ENCODE results near the gene C2orf81. TPM values are rescaled to one million over a fixed set of nuclear protein-coding genes. Genes with fewer than 3 reads are reported as not detected.
A peak's percentile ranks its signal among the peaks of the same experiment; 100 is the strongest.

The C2orf81 gene
- total RNA-seq, 1 experiment from 2014 or later = 2.9 TPM

GRCh38 chr2:74438248-74438647 is 16.8 kb upstream of the C2orf81 start (continued):
- TF ChIP-seq, protein P1, sequence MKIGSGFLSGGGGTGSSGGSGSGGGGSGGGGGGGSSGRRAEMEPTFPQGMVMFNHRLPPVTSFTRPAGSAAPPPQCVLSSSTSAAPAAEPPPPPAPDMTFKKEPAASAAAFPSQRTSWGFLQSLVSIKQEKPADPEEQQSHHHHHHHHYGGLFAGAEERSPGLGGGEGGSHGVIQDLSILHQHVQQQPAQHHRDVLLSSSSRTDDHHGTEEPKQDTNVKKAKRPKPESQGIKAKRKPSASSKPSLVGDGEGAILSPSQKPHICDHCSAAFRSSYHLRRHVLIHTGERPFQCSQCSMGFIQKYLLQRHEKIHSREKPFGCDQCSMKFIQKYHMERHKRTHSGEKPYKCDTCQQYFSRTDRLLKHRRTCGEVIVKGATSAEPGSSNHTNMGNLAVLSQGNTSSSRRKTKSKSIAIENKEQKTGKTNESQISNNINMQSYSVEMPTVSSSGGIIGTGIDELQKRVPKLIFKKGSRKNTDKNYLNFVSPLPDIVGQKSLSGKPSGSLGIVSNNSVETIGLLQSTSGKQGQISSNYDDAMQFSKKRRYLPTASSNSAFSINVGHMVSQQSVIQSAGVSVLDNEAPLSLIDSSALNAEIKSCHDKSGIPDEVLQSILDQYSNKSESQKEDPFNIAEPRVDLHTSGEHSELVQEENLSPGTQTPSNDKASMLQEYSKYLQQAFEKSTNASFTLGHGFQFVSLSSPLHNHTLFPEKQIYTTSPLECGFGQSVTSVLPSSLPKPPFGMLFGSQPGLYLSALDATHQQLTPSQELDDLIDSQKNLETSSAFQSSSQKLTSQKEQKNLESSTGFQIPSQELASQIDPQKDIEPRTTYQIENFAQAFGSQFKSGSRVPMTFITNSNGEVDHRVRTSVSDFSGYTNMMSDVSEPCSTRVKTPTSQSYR (CRISPR knock-in tag; IDR thresholded peaks at IDR 0.05) = no peak
- no peak for TF ChIP-seq MXD4 (CRISPR knock-in tag; IDR thresholded peaks at IDR 0.05; ENCODE audit: borderline replicate concordance)

GRCh38 chr2:74436848-74437695 is 15.7 kb upstream of the C2orf81 start:
- ATAC-seq (no peak), DNase-seq (ENCODE audit: low spot score) (no peak)
- Mint-ChIP-seq H3K27me3 (ENCODE audit: low read depth) (no peaks in the 10 kb centered on the region; the same call in 1 of the 2 replicates), H3K4me1 (peaks cover 30% of the 10 kb centered on the region), H3K27ac (peak overlapping the region; percentile 66), H3K4me3 (peak overlapping the region; percentile 1), H3K36me3 (peaks cover 21% of the 10 kb centered on the region), H3K9me3 (no peaks in the 10 kb centered on the region)
- ChIA-PET POLR2A (no interaction called here), CTCF (interaction anchor here (0.9 kb wide), 1 partner anchor 103 kb away, joined by 4 read pairs; no protein-coding TSS in a partner anchor)
- TF ChIP-seq ZNF396 (CRISPR knock-in tag; IDR thresholded peaks at IDR 0.05; ENCODE audit: borderline replicate concordance) = no peak
- peak; percentile 69 for TF ChIP-seq PRDM15 (CRISPR knock-in tag; IDR thresholded peaks at IDR 0.05)

- no peak for DNase-seq (ENCODE audit: low spot score)
- peaks cover 30% of the 10 kb centered on the region for H3K4me1 Mint-ChIP-seq
- ATAC-seq = no peak
These were observed 14.8 kb upstream of the C2orf81 start for GRCh38 chr2:74436111-74436805.

GRCh38 chr2:74430502-74430901 is 9.1 kb upstream of the C2orf81 start:
- DNase-seq (ENCODE audit: low spot score) (no peak), ATAC-seq (no peak)
- no peaks in the 10 kb centered on the region for H3K27me3 Mint-ChIP-seq (ENCODE audit: low read depth)
- H3K36me3 Mint-ChIP-seq = peaks cover 69% of the 10 kb centered on the region
- H3K27ac Mint-ChIP-seq = no peak overlapping the region
- H3K9me3 Mint-ChIP-seq = no peaks in the 10 kb centered on the region
- no peaks in the 10 kb centered on the region for H3K4me1 Mint-ChIP-seq
- CTCF ChIA-PET = no interaction called here
- POLR2A ChIA-PET = no interaction called here
- H3K4me3 Mint-ChIP-seq = no peak overlapping the region
- TF ChIP-seq ZNF232 (CRISPR knock-in tag; IDR thresholded peaks at IDR 0.05) (no peak), ZNF671 (CRISPR knock-in tag; IDR thresholded peaks at IDR 0.05) (no peak), MYBL2 (CRISPR knock-in tag; IDR thresholded peaks at IDR 0.05) (no peak), ELF4 (CRISPR knock-in tag; IDR thresholded peaks at IDR 0.05; ENCODE audit: low read depth) (no peak), ATF6 (CRISPR knock-in tag; IDR thresholded peaks at IDR 0.05) (no peak)
- TF ChIP-seq, protein P2, sequence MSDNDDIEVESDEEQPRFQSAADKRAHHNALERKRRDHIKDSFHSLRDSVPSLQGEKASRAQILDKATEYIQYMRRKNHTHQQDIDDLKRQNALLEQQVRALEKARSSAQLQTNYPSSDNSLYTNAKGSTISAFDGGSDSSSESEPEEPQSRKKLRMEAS (CRISPR knock-in tag; IDR thresholded peaks at IDR 0.05) = no peak
- TF ChIP-seq, protein P3, sequence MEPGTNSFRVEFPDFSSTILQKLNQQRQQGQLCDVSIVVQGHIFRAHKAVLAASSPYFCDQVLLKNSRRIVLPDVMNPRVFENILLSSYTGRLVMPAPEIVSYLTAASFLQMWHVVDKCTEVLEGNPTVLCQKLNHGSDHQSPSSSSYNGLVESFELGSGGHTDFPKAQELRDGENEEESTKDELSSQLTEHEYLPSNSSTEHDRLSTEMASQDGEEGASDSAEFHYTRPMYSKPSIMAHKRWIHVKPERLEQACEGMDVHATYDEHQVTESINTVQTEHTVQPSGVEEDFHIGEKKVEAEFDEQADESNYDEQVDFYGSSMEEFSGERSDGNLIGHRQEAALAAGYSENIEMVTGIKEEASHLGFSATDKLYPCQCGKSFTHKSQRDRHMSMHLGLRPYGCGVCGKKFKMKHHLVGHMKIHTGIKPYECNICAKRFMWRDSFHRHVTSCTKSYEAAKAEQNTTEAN (CRISPR knock-in tag; IDR thresholded peaks at IDR 0.05) = no peak

More at GRCh38 chr2:74436111-74436805, 14.8 kb upstream of the C2orf81 start:
- H3K4me3 Mint-ChIP-seq = no peak overlapping the region
- no peaks in the 10 kb centered on the region for H3K9me3 Mint-ChIP-seq
- no peaks in the 10 kb centered on the region; the same call in 1 of the 2 replicates for H3K27me3 Mint-ChIP-seq (ENCODE audit: low read depth)
- CTCF ChIA-PET = interaction anchor here (0.8 to 0.9 kb wide), 2 partner anchors 35 to 102 kb away, joined by 3 to 4 read pairs; no protein-coding TSS in a partner anchor
- H3K36me3 Mint-ChIP-seq = peaks cover 29% of the 10 kb centered on the region
- TF ChIP-seq NR2C2 (CRISPR knock-in tag; IDR thresholded peaks at IDR 0.05) (no peak), ATF6 (CRISPR knock-in tag; IDR thresholded peaks at IDR 0.05) (no peak)
- POLR2A ChIA-PET = no interaction called here
- no peak overlapping the region; the same call in 1 of the 2 replicates for H3K27ac Mint-ChIP-seq

All from WTC11 (cell line).